HCT116 (cell line): Measurements from ENCODE around the gene GAL3ST2. TPM values are rescaled to one million over a fixed set of nuclear protein-coding genes. Genes with fewer than 3 reads are reported as not detected.

ENCODE experiments used
- ATAC-seq: fragments of 200-7000 bp; cut with Tn5 transposase; 2 replicates; pipeline ENCODE4 v1.9.1; 2020; ENCODE audit warnings: mild to moderate bottlenecking, moderate library complexity
- BruUV-seq: library from RNA; stranded (reverse); fragments of 400-500 nt; replicated peaks from 2 replicates; lab custom pipeline; 2021; lab: Mats Ljungman, UMichigan
- CTCF ChIA-PET: fragments of 300-600 bp; sonication (Branson Sonifier 250); formaldehyde crosslinking; loops from one replicate; lab custom pipeline; 2021; ENCODE audit warnings: antibody characterized with exemption; lab: Charles Lee
- POLR2A ChIA-PET: fragments of 300-600, 350-600 bp; sonication (Branson Sonifier 250); formaldehyde crosslinking; loops from one replicate; lab custom pipeline; 2021; ENCODE audit warnings: antibody characterized with exemption; lab: Charles Lee
- RAD21 ChIA-PET, 2 experiments: fragments of 300-600 bp; sonication (Branson Sonifier 250); formaldehyde crosslinking; loops; one replicate each; lab custom pipeline; 2023; ENCODE audit warnings: low total read pairs in 2 of 2; ENCODE audit not compliant: uncharacterized antibody in 2 of 2, unreplicated experiment in 2 of 2, low non-redundant PET in 1 of 2; lab: Charles Lee
- DNase-seq: peaks from one replicate; pipeline ENCODE4 v3.0.0-alpha.2; 2010; ENCODE audit warnings: low read depth, low spot score
- H2AFZ ChIP-seq: fragments of 200-600 bp; shearing (Covaris generic), sonication (generic); 2 replicates; pipeline ENCODE4 v1.6.1; 2017; ENCODE audit warnings: low read depth, mixed run types, mixed read lengths, antibody characterized with exemption, low read length; ENCODE audit not compliant: poor library complexity, severe bottlenecking
- H3K27ac ChIP-seq: 2 replicates; pipeline ENCODE4 v1.5.1; 2012; ENCODE audit warnings: low read depth, low read length
- H3K27me3 ChIP-seq: fragments of 200-600 bp; sonication (generic); 2 replicates; pipeline ENCODE4 v1.6.1; 2016; ENCODE audit warnings: mixed run types, low read length, mixed read lengths; ENCODE audit not compliant: insufficient read depth
- H3K36me3 ChIP-seq, 2 experiments: fragments of 200-500 bp in 1 of 2; fragments of 200-600 bp in 1 of 2; sonication (Bioruptor generic) in 1 of 2; sonication (generic) in 1 of 2; 2 replicates each; pipeline versions ENCODE4 v1.5.1 to v1.6.1; 2014 to 2016; ENCODE audit warnings: low read length in 2 of 2, inconsistent platforms in 1 of 2, mixed read lengths in 1 of 2, mixed run types in 1 of 2; ENCODE audit not compliant: insufficient read depth in 2 of 2, control insufficient read depth in 1 of 2
- H3K4me1 ChIP-seq, 2 experiments: fragments of 200-600 bp in 1 of 2; sonication (generic) in 1 of 2; 2 replicates each; pipeline versions ENCODE4 v1.5.1 to v1.6.1; 2012 to 2017; ENCODE audit warnings: low read length in 2 of 2, inconsistent platforms in 1 of 2, mild to moderate bottlenecking in 1 of 2, mixed read lengths in 1 of 2, mixed run types in 1 of 2, moderate library complexity in 1 of 2; ENCODE audit not compliant: insufficient read depth in 2 of 2, control insufficient read depth in 1 of 2
- H3K4me2 ChIP-seq: fragments of 200-600 bp; sonication (generic); 2 replicates; pipeline ENCODE4 v1.6.1; 2017; ENCODE audit warnings: mixed run types, low read length, mixed read lengths
- H3K4me3 ChIP-seq, 2 experiments: fragments of 200-600 bp in 1 of 2; sonication (generic) in 1 of 2; replicated peaks in 1 of 2; 2 replicates each; pipeline ENCODE4 v1.5.1; 2011 to 2016; ENCODE audit warnings: low read length in 2 of 2, control low read depth in 1 of 2, low read depth in 1 of 2, mild to moderate bottlenecking in 1 of 2, mixed read lengths in 1 of 2, mixed run types in 1 of 2
- H3K79me2 ChIP-seq: fragments of 200-600 bp; sonication (generic); 2 replicates; pipeline ENCODE4 v1.6.1; 2017; ENCODE audit warnings: mild to moderate bottlenecking, mixed run types, low read length, moderate library complexity, mixed read lengths; ENCODE audit not compliant: insufficient read depth
- H3K9ac ChIP-seq: fragments of 200-600 bp; sonication (generic); 2 replicates; pipeline ENCODE4 v1.6.1; 2016; ENCODE audit warnings: low read length, mixed read lengths
- H3K9me2 ChIP-seq: fragments of 200-600 bp; sonication (generic), shearing (Covaris generic); 2 replicates; pipeline ENCODE4 v1.6.1; 2017; ENCODE audit warnings: mixed run types, mild to moderate bottlenecking, moderate library complexity; ENCODE audit not compliant: insufficient read depth
- H3K9me3 ChIP-seq, 2 experiments: fragments of 200-500 bp in 1 of 2; fragments of 200-600 bp in 1 of 2; sonication (Bioruptor generic) in 1 of 2; sonication (generic) in 1 of 2; 2 replicates each; pipeline ENCODE4 v1.6.1; 2014 to 2017; ENCODE audit warnings: low read length in 2 of 2, mixed read lengths in 2 of 2, inconsistent platforms in 1 of 2, low read depth in 1 of 2, mild to moderate bottlenecking in 1 of 2, mixed run types in 1 of 2, moderate library complexity in 1 of 2; ENCODE audit not compliant: control insufficient read depth in 1 of 2, insufficient read depth in 1 of 2
- H4K20me1 ChIP-seq: fragments of 200-600 bp; sonication (generic), shearing (Covaris generic); 2 replicates; pipeline ENCODE4 v1.6.1; 2017; ENCODE audit warnings: mixed run types, mild to moderate bottlenecking, moderate library complexity; ENCODE audit not compliant: insufficient read depth
- ATF3 ChIP-seq: IDR thresholded peaks from 2 replicates; pipeline ENCODE4 v1.6.1; 2012
- EGR1 ChIP-seq: IDR thresholded peaks from 2 replicates; pipeline ENCODE4 v1.6.1; 2012; ENCODE audit warnings: low read depth
- ELF1 ChIP-seq: IDR thresholded peaks from 2 replicates; pipeline ENCODE4 v1.6.1; 2012; ENCODE audit warnings: low read depth, borderline replicate concordance
- FOSL1 ChIP-seq: IDR thresholded peaks from 2 replicates; pipeline ENCODE4 v1.6.1; 2012; ENCODE audit warnings: low read depth
- JUND ChIP-seq: IDR thresholded peaks from 2 replicates; pipeline ENCODE4 v1.6.1; 2012
- RAD21 ChIP-seq: IDR thresholded peaks from 2 replicates; pipeline ENCODE4 v1.6.1; 2012; ENCODE audit warnings: low read depth, mild to moderate bottlenecking
- SIN3A ChIP-seq: IDR thresholded peaks from 2 replicates; pipeline ENCODE4 v1.6.1; 2012; ENCODE audit warnings: low read depth
- SP1 ChIP-seq: IDR thresholded peaks from 2 replicates; pipeline ENCODE4 v1.6.1; 2012; ENCODE audit warnings: low read depth
- TCF7L2 ChIP-seq: IDR thresholded peaks from 2 replicates; pipeline ENCODE4 v1.7.0; 2011; ENCODE audit warnings: borderline replicate concordance, inconsistent platforms; ENCODE audit not compliant: insufficient read depth, insufficient read length; ENCODE audit errors: extremely low read depth
- YY1 ChIP-seq: IDR thresholded peaks from 2 replicates; pipeline ENCODE4 v1.6.1; 2011; ENCODE audit warnings: low read length, low read depth, moderate library complexity, mild to moderate bottlenecking; ENCODE audit not compliant: insufficient replicate concordance; ENCODE audit errors: extremely low read depth
- ZBTB33 ChIP-seq: IDR thresholded peaks from 2 replicates; pipeline ENCODE4 v1.6.1; 2011; ENCODE audit warnings: mild to moderate bottlenecking, low read length, moderate library complexity; ENCODE audit not compliant: insufficient replicate concordance; ENCODE audit errors: extremely low read depth
- intact Hi-C: fragments of 100-400 bp; cut with micrococcal nuclease; formaldehyde crosslinking; loops from 2 replicates; pipeline ENCODE4 v1.10.0; 2022
- total RNA-seq: library from RNA; stranded (reverse); gene quantifications from one replicate; pipeline ENCODE4 v1.2.1, GENCODE V29; 2021; ENCODE audit not compliant: unreplicated experiment
- TF ChIP-seq, protein P1 (sequence below), 3 experiments: fragments of 200-600 bp in 1 of 3; sonication (generic) in 1 of 3; IDR thresholded peaks in 2 of 3; conservative IDR thresholded peaks in 1 of 3; 2 replicates each; pipeline ENCODE4 v1.5.1; 2012 to 2017; ENCODE audit warnings: low read depth in 2 of 3, low read length in 2 of 3, antibody characterized with exemption in 1 of 3, borderline replicate concordance in 1 of 3, control low read depth in 1 of 3, mild to moderate bottlenecking in 1 of 3, mixed read lengths in 1 of 3, mixed run types in 1 of 3, moderate library complexity in 1 of 3; ENCODE audit not compliant: insufficient read depth in 1 of 3

Gene GAL3ST2
- total RNA-seq, 1 experiment from 2014 or later, result 0.44 TPM

DNA sequence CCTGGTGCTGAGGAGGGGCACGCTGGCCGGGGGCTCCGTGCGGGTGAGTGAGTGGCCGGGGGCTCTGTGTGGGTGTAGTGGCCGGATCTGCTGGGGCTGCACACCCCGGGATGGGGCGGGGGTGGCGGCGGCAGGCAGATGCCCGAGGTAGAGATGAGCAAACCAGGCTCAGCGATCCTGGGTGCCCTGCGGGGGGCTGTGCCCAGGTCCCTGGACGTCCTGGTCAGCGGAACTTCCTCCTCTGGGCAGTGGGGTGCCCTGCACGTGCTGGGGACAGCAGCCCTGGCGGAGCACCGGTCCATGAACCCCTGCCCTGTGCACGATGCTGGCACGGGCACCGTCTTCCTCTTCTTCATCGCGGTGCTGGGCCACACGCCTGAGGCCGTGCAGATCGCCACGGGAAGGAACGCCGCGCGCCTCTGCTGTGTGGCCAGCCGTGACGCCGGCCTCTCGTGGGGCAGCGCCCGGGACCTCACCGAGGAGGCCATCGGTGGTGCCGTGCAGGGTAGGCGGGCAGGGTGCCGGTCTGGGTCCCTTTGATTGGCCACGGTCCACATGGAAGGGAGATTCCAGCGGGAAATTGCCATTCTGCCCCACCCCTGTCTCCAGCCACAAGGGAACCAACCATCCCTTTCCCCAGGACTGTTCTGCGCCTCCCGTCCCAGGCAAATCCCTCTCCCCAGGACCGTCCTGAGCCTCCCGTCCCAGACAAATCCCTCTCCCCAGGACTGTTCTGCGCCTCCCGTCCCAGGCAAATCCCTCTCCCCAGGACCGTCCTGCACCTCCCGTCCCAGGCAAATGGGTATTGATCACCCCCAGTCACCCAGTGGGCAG is 38.2 kb downstream of the GAL3ST2 start:
- BruUV-seq, result no TSS peak
- H3K27ac ChIP-seq, result no peak overlapping the region
- DNase-seq, result no peak
- H3K4me2 ChIP-seq, result no peak overlapping the region
- no peak overlapping the region for H3K9ac ChIP-seq
- CTCF ChIA-PET, result no interaction called here
- H3K9me2 ChIP-seq, result no peaks in the 10 kb centered on the region
- RAD21 ChIA-PET, result no interaction called here
- H3K9me3 ChIP-seq, result no peaks in the 10 kb centered on the region
- no peaks in the 10 kb centered on the region for H3K27me3 ChIP-seq
- no peak overlapping the region for H3K4me3 ChIP-seq
- H3K4me1 ChIP-seq, result no peaks in the 10 kb centered on the region
- TF ChIP-seq FOSL1 (no peak), ATF3 (no peak), ELF1 (no peak), EGR1 (no peak), SIN3A (no peak), SP1 (no peak), ZBTB33 (no peak), TCF7L2 (no peak), JUND (no peak), RAD21 (no peak), YY1 (no peak)
- TF ChIP-seq, protein P1, sequence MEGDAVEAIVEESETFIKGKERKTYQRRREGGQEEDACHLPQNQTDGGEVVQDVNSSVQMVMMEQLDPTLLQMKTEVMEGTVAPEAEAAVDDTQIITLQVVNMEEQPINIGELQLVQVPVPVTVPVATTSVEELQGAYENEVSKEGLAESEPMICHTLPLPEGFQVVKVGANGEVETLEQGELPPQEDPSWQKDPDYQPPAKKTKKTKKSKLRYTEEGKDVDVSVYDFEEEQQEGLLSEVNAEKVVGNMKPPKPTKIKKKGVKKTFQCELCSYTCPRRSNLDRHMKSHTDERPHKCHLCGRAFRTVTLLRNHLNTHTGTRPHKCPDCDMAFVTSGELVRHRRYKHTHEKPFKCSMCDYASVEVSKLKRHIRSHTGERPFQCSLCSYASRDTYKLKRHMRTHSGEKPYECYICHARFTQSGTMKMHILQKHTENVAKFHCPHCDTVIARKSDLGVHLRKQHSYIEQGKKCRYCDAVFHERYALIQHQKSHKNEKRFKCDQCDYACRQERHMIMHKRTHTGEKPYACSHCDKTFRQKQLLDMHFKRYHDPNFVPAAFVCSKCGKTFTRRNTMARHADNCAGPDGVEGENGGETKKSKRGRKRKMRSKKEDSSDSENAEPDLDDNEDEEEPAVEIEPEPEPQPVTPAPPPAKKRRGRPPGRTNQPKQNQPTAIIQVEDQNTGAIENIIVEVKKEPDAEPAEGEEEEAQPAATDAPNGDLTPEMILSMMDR (IDR thresholded peaks at IDR 0.05 in 2 of 3, conservative IDR thresholded peaks at IDR 0.05 in 1 of 3; ENCODE audit: borderline replicate concordance in 1 of 3, insufficient read depth in 1 of 3, low read depth in 2 of 3, low read length in 2 of 3), result no peak
- no peaks in the 10 kb centered on the region for H3K79me2 ChIP-seq
- POLR2A ChIA-PET, result no interaction called here
- H2AFZ ChIP-seq, result no peak overlapping the region
- no peak for ATAC-seq
- H3K36me3 ChIP-seq, result no peaks in the 10 kb centered on the region
- intact Hi-C loops, result no loop called here
- H4K20me1 ChIP-seq, result no peaks in the 10 kb centered on the region
